ENCODE measurements around the gene GLRX2. TPM values are rescaled to one million over a fixed set of nuclear protein-coding genes. Genes with fewer than 3 reads are reported as not detected.
A peak's percentile ranks its signal among the peaks of the same experiment; 100 is the strongest.

The GLRX2 gene
- total RNA-seq, 4 donors from 2014 or later: 2.3 to 19.9 (median 11.8) TPM

- no peak for DNase-seq
- Histone ChIP-seq H3K4me1 (peaks cover 0 to 16% (median 5%) of the 10 kb centered on the region in 3 donors), H3K4me3 (no peak overlapping the region), H3K27me3 (no peaks in the 10 kb centered on the region), H3K36me3 (no peaks in the 10 kb centered on the region), H3K27ac (no peak overlapping the region), H3K9me3 (no peaks in the 10 kb centered on the region)
- intact Hi-C loops (cut with DNase I): no loop called here
- WGBS, 2 donors: 100% methylated on average over 1 of the region's 1 CpG
- no peak for TF ChIP-seq CTCF (IDR thresholded peaks at IDR 0.05)
- TF ChIP-seq POLR2A (IDR thresholded peaks at IDR 0.05): no peak
Measured at GRCh38 chr1:193110246-193110645, 5.0 kb upstream of the GLRX2 start.

- no peaks in the 10 kb centered on the region for H3K36me3 ChIP-seq
- H3K27ac ChIP-seq: no peak overlapping the region
- DNase-seq: no peak
- H3K4me3 ChIP-seq: no peak overlapping the region
- no peaks in the 10 kb centered on the region for H3K9me3 ChIP-seq
- WGBS, 2 donors: 94 to 100% methylated on average over 1 of the region's 1 CpG
- TF ChIP-seq CTCF (IDR thresholded peaks at IDR 0.05): no peak
- no peak for TF ChIP-seq POLR2A (IDR thresholded peaks at IDR 0.05)
- H3K4me1 ChIP-seq: peaks cover 0 to 16% (median 5%) of the 10 kb centered on the region in 3 donors
- intact Hi-C loops (cut with DNase I): no loop called here
- H3K27me3 ChIP-seq: no peaks in the 10 kb centered on the region
Measured at GRCh38 chr1:193109619-193110018, 4.4 kb upstream of the GLRX2 start.

GRCh38 chr1:193108471-193108870 is 3.3 kb upstream of the GLRX2 start:
- no peak overlapping the region for H3K4me3 ChIP-seq
- no peak for TF ChIP-seq CTCF (IDR thresholded peaks at IDR 0.05)
- no peak for TF ChIP-seq POLR2A (IDR thresholded peaks at IDR 0.05)
- intact Hi-C loops (cut with DNase I): no loop called here

DNA sequence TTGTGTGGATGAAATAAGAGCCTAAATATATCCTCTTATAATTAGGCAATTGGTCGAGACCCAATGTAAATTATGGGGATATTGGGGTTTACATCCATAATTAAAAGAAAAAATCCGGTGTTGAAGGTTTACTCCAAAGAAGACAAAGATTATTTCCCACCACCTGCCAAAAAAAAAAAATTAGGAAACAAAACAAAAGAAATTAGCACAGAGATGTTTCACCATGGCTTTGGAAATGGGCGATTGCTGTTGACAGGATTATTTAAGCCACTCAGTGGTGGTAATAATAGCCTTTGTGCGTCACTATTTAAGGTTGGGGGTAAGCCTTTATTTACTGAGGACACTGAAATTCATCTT is 585 bp upstream of the GLRX2 start:
- TF ChIP-seq CTCF (IDR thresholded peaks at IDR 0.05): no peak
- no peak for TF ChIP-seq POLR2A (IDR thresholded peaks at IDR 0.05)
- peak overlapping the region; percentile 69 to 88 (median 80) for H3K4me3 ChIP-seq
- no peaks in the 10 kb centered on the region for H3K27me3 ChIP-seq
- H3K36me3 ChIP-seq: peaks cover 0 to 2% (median 0%) of the 10 kb centered on the region in 3 donors
- no peaks in the 10 kb centered on the region for H3K9me3 ChIP-seq
- DNase-seq: no peak
- H3K4me1 ChIP-seq: peaks cover 7 to 29% (median 8%) of the 10 kb centered on the region in 3 donors
- 26 to 29% methylated on average over 4 of the region's 4 CpGs for WGBS, 2 donors
- intact Hi-C loops (cut with DNase I): no loop called here
- H3K27ac ChIP-seq: peak overlapping the region; percentile 89 to 98 (median 94)

More at GRCh38 chr1:193108471-193108870, 3.3 kb upstream of the GLRX2 start:
- 69 to 73% methylated on average over 3 of the region's 3 CpGs for WGBS, 2 donors
- no peak for DNase-seq
- H3K27ac ChIP-seq: no peak overlapping the region
- no peaks in the 10 kb centered on the region for H3K9me3 ChIP-seq
- H3K36me3 ChIP-seq: no peaks in the 10 kb centered on the region
- no peaks in the 10 kb centered on the region for H3K27me3 ChIP-seq
- H3K4me1 ChIP-seq: peaks cover 7 to 26% (median 10%) of the 10 kb centered on the region in 3 donors

DNA sequence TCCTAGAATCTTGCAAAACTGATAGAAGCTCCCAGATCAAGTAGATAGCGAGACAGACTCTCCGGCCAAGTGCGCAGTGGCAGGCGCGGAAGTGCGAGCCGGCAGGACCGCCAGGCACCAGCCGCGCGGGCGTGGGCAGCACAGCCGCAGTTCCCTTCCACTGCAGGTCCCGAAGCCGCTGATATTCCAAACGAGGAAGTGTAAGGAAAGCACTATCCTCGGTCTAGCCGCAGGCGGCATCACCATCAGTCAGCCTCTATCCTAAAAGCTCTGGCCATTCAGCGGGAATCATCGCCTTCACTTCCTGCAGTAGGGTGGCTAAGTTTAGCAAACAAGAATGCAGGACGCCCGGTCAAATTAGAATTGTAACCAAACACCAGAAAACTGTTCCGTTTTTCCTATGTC is 710 bp downstream of the GLRX2 start:
- Histone ChIP-seq H3K36me3 (peaks cover 0 to 15% (median 0%) of the 10 kb centered on the region in 3 donors), H3K27me3 (no peaks in the 10 kb centered on the region), H3K9me3 (no peaks in the 10 kb centered on the region), H3K27ac (peak overlapping the region; percentile 89 to 98 (median 94)), H3K4me1 (peaks cover 7 to 29% (median 8%) of the 10 kb centered on the region in 3 donors), H3K4me3 (peak overlapping the region; percentile 69 to 88 (median 80))
- WGBS, 2 donors: 0 to 1% methylated on average over 7 to 22 of the region's 24 CpGs
- TF ChIP-seq CTCF (IDR thresholded peaks at IDR 0.05): no peak
- TF ChIP-seq POLR2A (IDR thresholded peaks at IDR 0.05): no peak
- no peak for DNase-seq
- intact Hi-C loops (cut with DNase I): no loop called here
